ENCODE measurements around the gene PAPPA2. TPM values are rescaled to one million over a fixed set of nuclear protein-coding genes. Genes with fewer than 3 reads are reported as not detected.

Gene PAPPA2
- total RNA-seq, 4 donors from 2014 or later, result 0.75 to 17.5 (median 1.3) TPM

DNA sequence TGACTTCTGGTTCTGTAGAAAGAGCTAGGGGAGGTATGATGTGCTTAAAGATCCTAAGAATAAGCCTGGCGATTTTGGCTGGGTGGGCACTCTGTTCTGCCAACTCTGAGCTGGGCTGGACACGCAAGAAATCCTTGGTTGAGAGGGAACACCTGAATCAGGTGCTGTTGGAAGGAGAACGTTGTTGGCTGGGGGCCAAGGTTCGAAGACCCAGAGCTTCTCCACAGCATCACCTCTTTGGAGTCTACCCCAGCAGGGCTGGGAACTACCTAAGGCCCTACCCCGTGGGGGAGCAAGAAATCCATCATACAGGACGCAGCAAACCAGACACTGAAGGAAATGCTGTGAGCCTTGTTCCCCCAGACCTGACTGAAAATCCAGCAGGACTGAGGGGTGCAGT lies 93.3 kb downstream of the PAPPA2 start:
- TF ChIP-seq CTCF (IDR thresholded peaks at IDR 0.05; ENCODE audit: low read depth), result no peak

DNA sequence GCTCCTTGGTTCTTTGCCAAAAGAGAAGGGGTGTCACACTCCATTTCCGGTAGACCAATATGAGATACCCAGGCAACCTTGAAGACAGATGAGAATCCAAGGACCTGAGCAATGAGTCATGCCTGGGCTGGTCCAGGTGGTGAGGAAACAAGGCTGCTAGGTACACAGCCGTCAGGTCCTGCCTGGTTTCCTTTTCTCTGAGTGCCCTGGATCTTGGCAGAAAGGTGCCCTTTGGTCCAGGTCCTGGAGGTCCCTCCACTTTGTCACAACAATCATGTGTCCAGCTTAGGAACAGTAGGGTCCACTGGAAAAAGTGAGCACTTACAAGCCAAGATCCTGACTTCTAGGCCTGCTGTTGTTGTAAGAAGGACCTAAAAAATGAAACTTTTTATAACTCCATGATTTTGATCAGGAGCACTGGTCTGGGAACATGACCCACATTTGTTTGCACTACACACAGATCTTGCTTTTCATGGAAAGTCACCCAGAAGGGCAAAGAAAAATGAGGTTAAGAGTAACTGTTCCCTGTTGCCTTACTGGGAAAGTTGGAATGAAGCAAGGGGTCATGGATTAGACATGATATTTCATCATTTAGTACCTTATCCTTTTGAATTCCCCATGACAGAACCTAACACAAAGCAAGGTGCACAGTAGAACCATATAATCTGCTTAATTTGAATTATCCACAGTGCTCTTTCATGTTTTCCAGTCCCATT lies 94.7 kb downstream of the PAPPA2 start:
- no peak for TF ChIP-seq CTCF (IDR thresholded peaks at IDR 0.05; ENCODE audit: low read depth)

DNA sequence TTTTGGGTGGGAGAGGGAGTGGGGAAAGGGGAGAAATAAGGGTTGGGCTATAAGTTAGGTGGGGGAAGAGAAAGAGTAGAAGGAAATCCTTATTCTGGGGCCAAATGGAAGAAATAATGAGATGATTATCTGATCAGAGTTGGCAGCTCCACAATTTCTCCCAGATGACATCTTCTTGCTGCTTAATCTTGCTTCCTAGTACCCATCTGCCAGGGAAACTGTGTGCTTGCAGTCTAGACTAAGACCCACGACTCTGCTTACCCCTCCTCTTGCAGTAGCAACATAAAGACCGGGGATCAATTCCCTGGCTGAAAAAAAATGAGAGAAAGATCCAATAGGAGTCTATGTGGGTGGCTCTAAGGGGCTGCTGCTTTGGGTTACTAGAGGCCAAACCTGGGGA lies 95.6 kb downstream of the PAPPA2 start:
- no peak for TF ChIP-seq CTCF (IDR thresholded peaks at IDR 0.05; ENCODE audit: low read depth)

DNA sequence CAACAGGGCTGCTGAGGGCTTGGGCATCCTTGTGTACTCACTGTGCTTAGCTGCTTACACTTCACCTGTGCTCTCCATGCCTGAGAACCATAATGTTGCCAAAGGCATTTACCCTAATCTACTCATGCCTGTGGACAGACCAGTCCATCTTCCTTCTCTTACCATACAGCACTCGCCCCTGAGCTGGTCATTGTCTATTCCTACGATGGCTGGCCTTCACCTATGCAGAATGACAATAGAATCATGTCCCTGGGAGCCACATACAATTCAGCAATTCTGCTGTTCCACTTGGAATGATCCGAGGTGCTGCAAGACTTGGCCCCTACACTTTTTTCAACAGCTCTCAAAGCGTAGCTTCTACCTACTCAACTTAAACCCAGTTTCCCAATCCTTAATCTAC lies 96.5 kb downstream of the PAPPA2 start:
- no peak for TF ChIP-seq CTCF (IDR thresholded peaks at IDR 0.05; ENCODE audit: low read depth)

- TF ChIP-seq CTCF (IDR thresholded peaks at IDR 0.05; ENCODE audit: low read depth), result no peak
Observed at GRCh38 chr1:176559878-176560277, 96.9 kb downstream of the PAPPA2 start.

DNA sequence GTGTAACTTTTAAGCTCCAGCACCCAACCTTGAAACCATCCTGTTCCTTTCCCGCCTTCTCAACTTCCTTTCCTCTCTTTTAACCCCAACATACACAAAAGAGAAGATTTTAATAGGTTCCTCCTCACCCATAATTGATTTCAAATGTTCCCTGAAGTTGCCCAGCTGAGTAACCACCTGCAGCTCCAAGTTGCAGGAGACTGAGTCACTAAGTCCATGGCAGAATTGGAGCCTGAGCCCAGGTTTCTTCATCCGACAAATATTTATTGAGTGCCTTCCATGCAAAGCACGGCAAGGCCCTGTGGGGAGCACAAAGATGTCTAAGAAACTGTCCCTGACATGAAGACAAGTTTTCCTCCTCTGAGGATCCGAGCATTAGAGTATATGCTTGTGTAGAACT lies 97.7 kb downstream of the PAPPA2 start:
- no peak for TF ChIP-seq CTCF (IDR thresholded peaks at IDR 0.05; ENCODE audit: low read depth)

GRCh38 chr1:176566004-176566975 lies 103.3 kb downstream of the PAPPA2 start:
- TF ChIP-seq CTCF (IDR thresholded peaks at IDR 0.05; ENCODE audit: low read depth), result no peak
